ENCODE measurements around the gene MKNK1. TPM values are rescaled to one million over a fixed set of nuclear protein-coding genes. Genes with fewer than 3 reads are reported as not detected.

Gene MKNK1
- total and polyA plus RNA-seq, 2 of the 8 experiments (the other 6 are each of a cell fraction or from before 2014, with no cell fraction given): 13.9 to 21.5 TPM

GRCh38 chr1:46607345-46608130, 3.5 kb upstream of the MKNK1 start:
- H2AFZ ChIP-seq (ENCODE audit: low read length): no peak overlapping the region
- H2BK5ac ChIP-seq (ENCODE audit: low read depth, low read length): no peak overlapping the region
- no peak overlapping the region for H3K4me3 ChIP-seq (ENCODE audit: extremely low read depth in 1 of 4, insufficient read depth in 2 of 4, low read depth in 3 of 4, low read length in 4 of 4)
- peaks cover 2 to 11% (median 9%) of the 10 kb centered on the region in 4 experiments; a peak in 6 of 7 replicates for H3K4me1 ChIP-seq (replicated peaks in 1 of 4; ENCODE audit: control insufficient read depth in 3 of 4, insufficient read depth in 4 of 4, low read length in 3 of 4)
- no peaks in the 10 kb centered on the region for H3K79me2 ChIP-seq (ENCODE audit: control insufficient read depth in 1 of 2, insufficient read depth in 2 of 2, low read length in 2 of 2)
- no peaks in the 10 kb centered on the region for H3K9me3 ChIP-seq (ENCODE audit: insufficient read depth in 2 of 2, low read depth in 1 of 2, low read length in 1 of 2)
- no peak overlapping the region for H3K9ac ChIP-seq (replicated peaks in 1 of 4; ENCODE audit: extremely low read depth in 1 of 4, low read depth in 3 of 4, low read length in 3 of 4)
- TF ChIP-seq GABPA (IDR thresholded peaks at IDR 0.05; ENCODE audit: borderline replicate concordance, insufficient read depth, low read length): no peak
- TF ChIP-seq NRF1 (IDR thresholded peaks at IDR 0.05; ENCODE audit: low read depth, low read length): no peak
- no peak for TF ChIP-seq RAD21 (IDR thresholded peaks at IDR 0.05 in 1 of 2, conservative IDR thresholded peaks at IDR 0.05 in 1 of 2; ENCODE audit: low read depth in 2 of 2, low read length in 2 of 2)
- no peak for TF ChIP-seq CHD1 (IDR thresholded peaks at IDR 0.05; ENCODE audit: low read depth, low read length)
- no peak overlapping the region for H3K14ac ChIP-seq (ENCODE audit: insufficient read length)
- ChIA-PET CTCF (ENCODE audit: partially characterized antibody) (interaction anchor here (1.3 to 10.7 kb wide), 6 partner anchors 12 to 194 kb away, joined by 3 to 126 read pairs (median 26); partner anchors contain the start of gene MOB3C), POLR2A (ENCODE audit: partially characterized antibody) (interaction anchor here (0.9 to 1.4 kb wide), 2 partner anchors 9 to 10 kb away, joined by 4 to 6 read pairs; partner anchors contain the start of gene MOB3C)
- H3K4me2 ChIP-seq (ENCODE audit: insufficient read depth in 1 of 2, low read depth in 2 of 2, low read length in 2 of 2): no peak overlapping the region
- H4K91ac ChIP-seq (replicated peaks; ENCODE audit: insufficient read length, low read length): no peak overlapping the region
- H2BK12ac ChIP-seq (ENCODE audit: low read depth, low read length): no peak overlapping the region
- peaks cover 0 to 3% of the 10 kb centered on the region in 2 experiments for H4K20me1 ChIP-seq (replicated peaks in 1 of 2; ENCODE audit: control insufficient read depth in 1 of 2, insufficient read depth in 2 of 2, low read length in 2 of 2)
- peaks cover 6% of the 10 kb centered on the region; the same call in 1 of the 2 replicates for H3K23me2 ChIP-seq (ENCODE audit: low read depth, low read length)
- no peak overlapping the region for H2AK5ac ChIP-seq (ENCODE audit: low read depth, low read length)
- DNase-seq (ENCODE audit: low read depth in 1 of 2, low spot score in 2 of 2) (no peak), FAIRE-seq (no peak)
- H2BK15ac ChIP-seq (ENCODE audit: low read length): no peak overlapping the region
- H3K27ac ChIP-seq (ENCODE audit: low read depth, low read length): no peak overlapping the region
- H3K4ac ChIP-seq (replicated peaks; ENCODE audit: insufficient read length, low read depth, low read length): no peak overlapping the region
- no peak overlapping the region for H4K8ac ChIP-seq (ENCODE audit: extremely low read depth, insufficient read depth, low read length)
- 0 out of 7 replicates have a peak, but pooled peaks cover 0 to 2% (median 0%) of the 10 kb centered on the region in 4 experiments for H3K27me3 ChIP-seq (replicated peaks in 1 of 4; ENCODE audit: control insufficient read depth in 3 of 4, extremely low read depth in 1 of 4, insufficient read depth in 3 of 4, low read length in 3 of 4)
- H3K36me3 ChIP-seq (ENCODE audit: control insufficient read depth in 2 of 4, insufficient read depth in 4 of 4, low read length in 3 of 4): no peaks in the 10 kb centered on the region; a peak in 1 of 8 replicates
- 87% methylated on average over 7 of the region's 7 CpGs; no CpG with 5 or more reads in 1 of the 2 experiments for WGBS, 2 experiments (ENCODE audit: extremely low coverage in 1 of 2, insufficient coverage in 1 of 2, insufficient read length in 1 of 2, insufficient replicate concordance in 2 of 2, low coverage in 1 of 2, low lambda C conversion rate in 2 of 2, missing lambda C conversion rate in 1 of 2)
- H3K18ac ChIP-seq (ENCODE audit: extremely low read depth, low read length): no peak overlapping the region
- H3K23ac ChIP-seq (ENCODE audit: insufficient read length): no peak overlapping the region
- no peak overlapping the region for H2BK20ac ChIP-seq (ENCODE audit: low read length)
- H2BK120ac ChIP-seq (replicated peaks; ENCODE audit: low read depth, low read length): no peak overlapping the region
- no peaks in the 10 kb centered on the region for H3K79me1 ChIP-seq (ENCODE audit: low read depth, low read length)
- no peak overlapping the region for H4K5ac ChIP-seq (ENCODE audit: insufficient read length, low read depth, low read length)
- H3K56ac ChIP-seq (replicated peaks; ENCODE audit: insufficient read length, low read depth, low read length): no peak overlapping the region

Data from H1 (cell line).